Brain microvascular endothelial cell (primary cell): Measurements from ENCODE around the gene NAT8L.
A peak's percentile ranks its signal among the peaks of the same experiment; 100 is the strongest.

Source experiments
- DNase-seq: peaks from one replicate; pipeline ENCODE4 v3.0.0-alpha.2; 2020
- H3K27ac ChIP-seq: fragments of 250-450 bp; sonication (Bioruptor Pico); 2 replicates; pipeline ENCODE4 v1.5.1; 2020; ENCODE audit warnings: mild to moderate bottlenecking, moderate library complexity
- H3K27me3 ChIP-seq: fragments of 250-450 bp; sonication (Bioruptor Pico); replicated peaks from 2 replicates; pipeline ENCODE4 v1.5.1; 2020; ENCODE audit warnings: mild to moderate bottlenecking
- H3K36me3 ChIP-seq: fragments of 250-450 bp; sonication (Bioruptor Pico); replicated peaks from 2 replicates; pipeline ENCODE4 v1.5.1; 2020; ENCODE audit warnings: mild to moderate bottlenecking
- H3K4me3 ChIP-seq: 2 replicates; pipeline ENCODE4 v1.5.1; 2011; ENCODE audit warnings: low read depth, mild to moderate bottlenecking, control low read depth, low read length, moderate library complexity
- CTCF ChIP-seq: IDR thresholded peaks from 2 replicates; pipeline ENCODE4 v1.5.1; 2011; ENCODE audit warnings: low read depth, mild to moderate bottlenecking, moderate library complexity, low read length, control low read depth, inconsistent platforms; ENCODE audit errors: missing control alignments
- in situ Hi-C: cut with HindIII; loops from 2 replicates; pipeline ENCODE4 v1.10.0; 2017; ENCODE audit warnings: low sequenced_read_pairs, low pct_ligation_motif_present

The NAT8L gene

DNA sequence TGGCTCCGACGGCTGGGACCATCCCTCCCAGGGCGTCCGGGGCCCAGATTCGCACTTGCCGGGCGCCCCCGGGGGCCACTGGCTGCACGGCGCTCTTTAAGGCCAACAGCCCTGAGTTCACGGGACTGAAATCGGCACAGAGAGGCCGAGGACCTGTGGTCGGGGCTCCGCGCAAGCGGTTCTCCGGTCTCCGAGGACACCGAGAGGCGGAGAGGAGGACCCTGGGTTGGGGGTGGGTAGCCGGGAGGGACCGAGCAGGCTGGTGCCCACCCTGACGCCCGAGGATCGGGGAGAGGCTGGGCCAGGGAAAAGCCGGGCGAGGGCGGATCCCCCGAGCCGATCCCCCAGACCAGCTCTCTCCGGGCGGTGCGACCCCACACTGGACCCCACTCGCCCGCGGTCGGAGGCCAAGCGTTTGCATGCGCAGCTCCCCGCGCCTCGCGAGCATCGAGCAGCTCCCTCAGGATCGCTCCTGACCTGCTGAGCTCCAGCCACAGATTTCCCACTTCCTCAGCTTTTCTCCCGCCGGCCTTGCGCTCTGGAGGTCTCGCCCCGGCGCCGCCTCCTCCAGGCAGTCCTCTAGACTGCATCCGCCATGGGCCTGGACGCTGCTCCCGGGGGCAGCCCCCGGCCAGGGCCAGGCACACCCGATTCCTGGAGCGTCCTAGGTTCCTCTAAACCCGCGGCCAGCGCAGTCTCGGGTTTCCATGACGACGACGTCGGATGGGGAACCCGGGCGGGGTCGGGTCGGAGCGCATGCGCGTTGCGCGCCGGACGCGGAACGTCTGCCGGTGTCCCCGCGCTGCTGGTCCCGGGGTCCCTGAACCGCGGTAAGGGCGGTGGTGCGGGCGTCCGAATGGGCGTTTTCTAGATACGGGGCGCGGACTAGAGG lies 17.6 kb upstream of the NAT8L start:
- Histone ChIP-seq H3K27me3 (peaks cover 14% of the 10 kb centered on the region), H3K27ac (no peak overlapping the region)
- peak; percentile 58 for DNase-seq

GRCh38 chr4:2042204-2042946 lies 16.8 kb upstream of the NAT8L start:
- no peak for TF ChIP-seq CTCF
- no peak for DNase-seq
- H3K4me3 ChIP-seq: peak overlapping the region; percentile 73
- no peaks in the 10 kb centered on the region for H3K36me3 ChIP-seq
- no peak overlapping the region for H3K27ac ChIP-seq
- peaks cover 16% of the 10 kb centered on the region for H3K27me3 ChIP-seq
- in situ Hi-C loops: no loop called here

More for the DNA sequence above, 17.6 kb upstream of the NAT8L start:
- Histone ChIP-seq H3K36me3 (no peaks in the 10 kb centered on the region), H3K4me3 (peak overlapping the region; percentile 73)
- no peak for TF ChIP-seq CTCF
- in situ Hi-C loops: no loop called here

GRCh38 chr4:2042947-2043395 lies 16.2 kb upstream of the NAT8L start:
- DNase-seq: no peak
- in situ Hi-C loops: no loop called here
- Histone ChIP-seq H3K27me3 (peaks cover 16% of the 10 kb centered on the region), H3K36me3 (no peaks in the 10 kb centered on the region), H3K4me3 (peak overlapping the region; percentile 73), H3K27ac (no peak overlapping the region)
- TF ChIP-seq CTCF: no peak

DNA sequence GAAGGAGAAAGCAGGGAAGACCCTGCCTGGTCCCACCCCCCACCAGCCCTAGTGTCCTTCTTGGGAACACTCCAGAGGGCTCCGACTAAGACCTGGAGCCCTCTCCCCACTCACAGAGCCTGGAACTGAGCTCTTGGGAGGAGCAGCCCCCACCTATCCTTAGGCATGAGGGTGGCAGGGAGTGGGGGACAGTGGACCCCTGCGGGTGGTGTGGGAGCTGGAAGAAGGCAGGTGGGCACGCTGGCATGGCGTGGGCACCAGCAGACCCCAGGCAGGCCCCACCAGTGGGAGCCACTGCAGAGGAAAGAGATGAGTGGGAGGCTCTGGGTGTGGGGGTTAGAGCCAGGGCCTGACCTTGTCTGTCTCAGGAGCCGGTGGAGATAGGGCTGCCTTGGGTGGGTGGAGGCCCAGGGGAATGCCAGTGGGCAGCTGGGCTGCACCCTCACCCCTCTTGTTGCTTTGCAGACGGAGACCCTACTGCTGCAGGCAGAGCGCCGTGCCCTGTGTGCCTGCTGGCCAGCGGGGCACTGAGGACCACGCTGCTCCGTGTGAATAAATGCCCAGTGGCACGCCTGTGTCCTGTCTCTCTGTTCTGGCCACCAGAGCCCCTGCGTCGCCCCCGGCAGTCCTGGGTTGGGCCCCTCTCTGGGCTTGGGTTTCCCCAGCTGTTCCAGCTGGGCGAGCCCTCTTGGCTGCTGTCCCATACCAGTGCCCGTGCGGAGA lies 15.6 kb upstream of the NAT8L start:
- in situ Hi-C loops: no loop called here
- H3K4me3 ChIP-seq: no peak overlapping the region
- H3K27me3 ChIP-seq: peaks cover 16% of the 10 kb centered on the region
- TF ChIP-seq CTCF: no peak
- no peak overlapping the region for H3K27ac ChIP-seq
- DNase-seq: no peak
- no peaks in the 10 kb centered on the region for H3K36me3 ChIP-seq

DNA sequence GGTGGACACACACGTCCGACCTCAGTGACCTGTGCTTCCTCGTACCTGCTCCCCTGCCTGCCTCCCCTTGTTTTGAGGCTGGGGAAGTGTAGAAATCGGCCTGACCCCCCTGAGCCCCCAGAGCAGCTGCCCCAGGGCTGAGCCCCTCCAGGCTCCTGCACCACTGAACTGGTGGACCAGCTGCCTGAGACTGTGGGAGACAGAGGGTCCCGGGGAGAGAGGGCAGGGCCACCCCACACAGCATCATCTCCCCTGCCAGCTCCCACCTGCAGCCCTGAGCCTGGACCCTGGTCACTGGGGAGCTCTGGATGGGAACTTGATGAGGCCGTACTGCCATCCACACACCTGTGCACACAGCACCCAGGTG lies 15.0 kb upstream of the NAT8L start:
- Histone ChIP-seq H3K4me3 (no peak overlapping the region), H3K36me3 (no peaks in the 10 kb centered on the region), H3K27ac (no peak overlapping the region), H3K27me3 (peaks cover 16% of the 10 kb centered on the region)
- no peak for DNase-seq
- in situ Hi-C loops: no loop called here
- no peak for TF ChIP-seq CTCF
